Heart left ventricle (tissue), 16 donors: ENCODE data around the gene SSC5D. TPM values are rescaled to one million over a fixed set of nuclear protein-coding genes. Genes with fewer than 3 reads are reported as not detected.
A peak's percentile ranks its signal among the peaks of the same experiment; 100 is the strongest.

Experiments
- ATAC-seq, 4 donors: fragments of 200-7000 bp; cut with Tn5 transposase; one replicate each; pipeline ENCODE4 v1.9.1; 2020 to 2022; ENCODE audit warnings: moderate library complexity in 4 of 4, mild to moderate bottlenecking in 3 of 4, moderate number of reproducible peaks in 1 of 4
- DNase-seq, 5 donors: peaks; one replicate each; pipeline ENCODE4 v3.0.0-alpha.2; 2020
- H3K27ac ChIP-seq, 12 donors: fragments of 200-600 bp; sonication (generic) in 4 of 12; one replicate each; pipeline versions ENCODE4 v1.5.0 to v1.8.0; 2016 to 2022; ENCODE audit warnings: mild to moderate bottlenecking in 2 of 12
- H3K27me3 ChIP-seq, 9 donors: fragments of 200-600 bp; sonication (generic) in 2 of 9; one replicate each; pipeline versions ENCODE4 v1.5.1 to v1.8.0; 2016 to 2022; ENCODE audit warnings: mild to moderate bottlenecking in 3 of 9
- H3K36me3 ChIP-seq, 9 donors: fragments of 200-600 bp; sonication (generic) in 2 of 9; one replicate each; pipeline versions ENCODE4 v1.5.0 to v1.8.0; 2018 to 2022; ENCODE audit warnings: mild to moderate bottlenecking in 2 of 9
- H3K4me1 ChIP-seq, 12 donors: fragments of 200-600 bp; sonication (generic) in 4 of 12; one replicate each; pipeline versions ENCODE4 v1.5.0 to v1.8.0; 2016 to 2022; ENCODE audit warnings: mild to moderate bottlenecking in 3 of 12
- H3K4me3 ChIP-seq, 12 donors: fragments of 200-600 bp; sonication (generic) in 4 of 12; one replicate each; pipeline versions ENCODE4 v1.5.0 to v1.8.0; 2017 to 2022; ENCODE audit warnings: mild to moderate bottlenecking in 9 of 12, moderate library complexity in 4 of 12
- H3K9me3 ChIP-seq, 12 donors: fragments of 200-600 bp; sonication (generic) in 4 of 12; one replicate each; pipeline versions ENCODE4 v1.5.0 to v1.8.0; 2016 to 2022; ENCODE audit warnings: mild to moderate bottlenecking in 1 of 12
- CTCF ChIP-seq, 12 donors: fragments of 200-600 bp; sonication (generic) in 4 of 12; IDR thresholded peaks; one replicate each; pipeline versions ENCODE4 v1.5.0 to v1.8.0; 2018 to 2022; ENCODE audit warnings: antibody characterized with exemption in 12 of 12, mild to moderate bottlenecking in 5 of 12
- POLR2A ChIP-seq, 2 donors: fragments of 450-650 bp; IDR thresholded peaks; one replicate each; pipeline ENCODE4 v1.6.1; 2017; ENCODE audit warnings: antibody characterized with exemption in 2 of 2, mild to moderate bottlenecking in 2 of 2, moderate library complexity in 2 of 2
- WGBS, 4 donors: extraction: QIAGEN DNeasy Blood & Tissue Kit in 2 of 4; methylation state at CpG; one replicate each; pipeline versions ENCODE4 v1.1.5 to v1.1.7; 2013 to 2018; 5-methylcytosine and 5-hydroxymethylcytosine counted together
- intact Hi-C, 10 donors: fragments of 100-400 bp; cut with DNase I; formaldehyde crosslinking; loops; one replicate each; pipeline versions ENCODE4 v1.11.1 to v1.14.2; 2022
- polyA plus RNA-seq, 2 donors: library from polyadenylated mRNA; stranded (reverse); fragments of 200-250 nt; gene quantifications; one replicate each; pipeline ENCODE4 v1.2.3, GENCODE V29; 2013
- total RNA-seq, 9 donors: library from RNA; depleted of rRNA in 2 of 9; stranded (reverse); fragments of >200 nt in 2 of 9; fragmentation: NEBNext Ultra II Directional in 3 of 9; extraction: Animal tissue kit (Norgen Biotek cat#: 25700) in 3 of 9; gene quantifications; one replicate each; pipeline versions ENCODE4 v1.1.0 to v1.2.4, GENCODE V29; 2016 to 2023
- donor health status: ischemic (EF 13 %, LVEDD 7.1; RV severe dilation, severe dysfunction).
- donor health status: healthy with polysubstance abuse.
- donor health status: DM: no; HTN: yes; CAD: no.
- donor health status: DM: no; HTN: no; CAD: no.
- donor health status: ischemic (EF 25% LVEDD 6.9; RV normal size, moderate dysfunction).
- donor health status: ischemic (EF 25% LVEDD 5.7; RV mildly dilated, moderate dysfunction).
- donor health status: healthy.
- donor health status: DM: yes; HTN: yes; CAD: no.
- donor health status: ischemic (EF 35%, LVEDD 5.7; RV mildly dilated, moderate dysfunction).
- donor health status: nonischemic (EF 11% LVEDD 7.7; RV severe dilation, severe dysfunction).
- donor health status: DM: yes; HTN: yes; CAD: no.
- donor health status: PGD.
- donor health status: ischemic (EF 29% LVEDD 5.4; RV normal size, mild dysfunction).
- donor health status: nonischemic (EF 23%, LVEDD 6.1; RV moderate dilation, normal function).

The SSC5D gene
- total and polyA plus RNA-seq, 11 donors: 0.91 to 6.2 (median 3.1) TPM

GRCh38 chr19:55464662-55465054, 23.6 kb upstream of the SSC5D start, which contains the start of gene C19orf85:
Gene C19orf85 (minus strand): TSS chr19:55464751. CDS start chr19:55464554, 197 bp downstream.
- Histone ChIP-seq H3K4me1 (peaks cover 0 to 27% (median 14%) of the 10 kb centered on the region in 12 donors), H3K9me3 (no peaks in the 10 kb centered on the region), H3K27me3 (no peaks in the 10 kb centered on the region), H3K27ac (no peak within 1 kb of the TSS), H3K36me3 (no peaks in the 10 kb centered on the region), H3K4me3 (no peak within 1 kb of the TSS)
- ATAC-seq: no peak
- TF ChIP-seq POLR2A (IDR thresholded peaks at IDR 0.05) (no peak), CTCF (IDR thresholded peaks at IDR 0.05) (no peak)
- WGBS, 4 donors: 61 to 80% (median 72%) methylated on average over 14 of the region's 14 CpGs
- intact Hi-C loops: loop anchor here in 4 of 10 donors (5.0 kb wide), 3 partner anchors 38 to 168 kb away; no protein-coding TSS in a partner anchor
- DNase-seq: peak in 1 of 5 donors; percentile 19

- H3K4me3 ChIP-seq: no peak overlapping the region
- no peaks in the 10 kb centered on the region for H3K36me3 ChIP-seq
- H3K27me3 ChIP-seq: no peaks in the 10 kb centered on the region
- 81 to 93% (median 85%) methylated on average over 9 to 11 of the region's 11 CpGs for WGBS, 4 donors
- intact Hi-C loops: loop anchor here in 7 of 10 donors (2.0 to 5.0 kb wide), 5 partner anchors 37 to 167 kb away; no protein-coding TSS in a partner anchor
- ATAC-seq (no peak), DNase-seq (peak in 2 of 5 donors; percentile 24)
- H3K4me1 ChIP-seq: peaks cover 0 to 20% (median 13%) of the 10 kb centered on the region in 12 donors
- no peak overlapping the region for H3K27ac ChIP-seq
- TF ChIP-seq CTCF (IDR thresholded peaks at IDR 0.05): no peak
- no peak for TF ChIP-seq POLR2A (IDR thresholded peaks at IDR 0.05)
- no peaks in the 10 kb centered on the region for H3K9me3 ChIP-seq
These were observed 22.6 kb upstream of the SSC5D start for GRCh38 chr19:55465460-55466240.

- ATAC-seq (no peak), DNase-seq (no peak)
- H3K36me3 ChIP-seq: no peaks in the 10 kb centered on the region
- H3K27ac ChIP-seq: no peak overlapping the region
- WGBS, 4 donors: 85 to 94% (median 92%) methylated on average over 4 of the region's 4 CpGs
- no peaks in the 10 kb centered on the region for H3K9me3 ChIP-seq
- H3K27me3 ChIP-seq: no peaks in the 10 kb centered on the region
- intact Hi-C loops: loop anchor here in 7 of 10 donors (2.0 to 5.0 kb wide), 5 partner anchors 36 to 167 kb away; no protein-coding TSS in a partner anchor
- peaks cover 0 to 17% (median 9%) of the 10 kb centered on the region in 12 donors for H3K4me1 ChIP-seq
- no peak overlapping the region for H3K4me3 ChIP-seq
- TF ChIP-seq POLR2A (IDR thresholded peaks at IDR 0.05): no peak
- TF ChIP-seq CTCF (IDR thresholded peaks at IDR 0.05): no peak
These were observed 22.0 kb upstream of the SSC5D start for GRCh38 chr19:55466241-55466614.
